ENCODE data around the gene GRIN3B. TPM values are rescaled to one million over a fixed set of nuclear protein-coding genes. Genes with fewer than 3 reads are reported as not detected.

Gene GRIN3B
- polyA plus RNA-seq, 2 of the 4 experiments (the other 2 are of a cell fraction), result 0.67 to 1.5 TPM

- ATAC-seq, result peak in 1 of 2 experiments; percentile 39; a peak in 3 of 6 replicates
- WGBS (ENCODE audit: missing lambda C conversion rate), result 82% methylated on average over 2 of the region's 5 CpGs
- no peak for TF ChIP-seq HOXB5 (CRISPR knock-in tag; IDR thresholded peaks at IDR 0.05)
- TF ChIP-seq GATA3 (IDR thresholded peaks at IDR 0.05; ENCODE audit: borderline replicate concordance), result no peak
- TF ChIP-seq EHF (CRISPR knock-in tag; IDR thresholded peaks at IDR 0.05), result no peak
- no peak for TF ChIP-seq NR3C1 (IDR thresholded peaks at IDR 0.05)
- no peak for TF ChIP-seq CTCF (IDR thresholded peaks at IDR 0.05)
- TF ChIP-seq ZC3H11A (IDR thresholded peaks at IDR 0.05), result no peak
- no peak for TF ChIP-seq BCL3 (IDR thresholded peaks at IDR 0.05)
- TF ChIP-seq RAD21 (conservative IDR thresholded peaks at IDR 0.05 in 1 of 2, IDR thresholded peaks at IDR 0.05 in 1 of 2), result no peak
- TF ChIP-seq RCOR1 (IDR thresholded peaks at IDR 0.05; ENCODE audit: low read depth, low read length), result no peak
- TF ChIP-seq ELK1 (IDR thresholded peaks at IDR 0.05; ENCODE audit: low read depth, low read length), result no peak
- no peak for TF ChIP-seq FOSL2 (IDR thresholded peaks at IDR 0.05)
- TF ChIP-seq FOSL2 (CRISPR knock-in tag; IDR thresholded peaks at IDR 0.05), result no peak
- no peak for TF ChIP-seq JUNB (IDR thresholded peaks at IDR 0.05)
- no peak for TF ChIP-seq CBX2 (IDR thresholded peaks at IDR 0.05; ENCODE audit: borderline replicate concordance, low read depth)
- H3K4me2 ChIP-seq, result no peak overlapping the region
- H3K9me3 ChIP-seq, result no peaks in the 10 kb centered on the region
- ChIA-PET CTCF (no interaction called here), POLR2A (no interaction called here)
- DNase-seq (ENCODE audit: low read depth in 1 of 2, low spot score in 1 of 2), result no peak
- no peak overlapping the region for H3K27ac ChIP-seq
- H3K4me1 ChIP-seq, result no peaks in the 10 kb centered on the region
- FAIRE-seq, result no peak
- H3K4me3 ChIP-seq, result no peak overlapping the region
Measured at GRCh38 chr19:1052349-1052975, 52.2 kb downstream of the GRIN3B start.

GRCh38 chr19:1053176-1054101 lies 53.2 kb downstream of the GRIN3B start:
- Histone ChIP-seq H3K27ac (no peak overlapping the region), H3K4me3 (no peak overlapping the region), H3K4me2 (no peak overlapping the region), H3K4me1 (no peaks in the 10 kb centered on the region), H3K9me3 (no peaks in the 10 kb centered on the region)
- ATAC-seq, result peak; percentile 17 to 26; a peak in 4 of 6 replicates
- DNase-seq (ENCODE audit: low read depth in 1 of 2, low spot score in 1 of 2), result no peak
- ChIA-PET POLR2A (no interaction called here), CTCF (interaction anchor here (0.6 to 0.8 kb wide), 2 partner anchors 10 to 1244 kb away, joined by 3 to 4 read pairs; no protein-coding TSS in a partner anchor)
- peak; percentile 83 for TF ChIP-seq ZFP36 (IDR thresholded peaks at IDR 0.05; ENCODE audit: borderline replicate concordance, partially characterized antibody)
- TF ChIP-seq ELK1 (IDR thresholded peaks at IDR 0.05; ENCODE audit: low read depth, low read length), result no peak
- 91% methylated on average over 12 of the region's 31 CpGs for WGBS (ENCODE audit: missing lambda C conversion rate)
- no peak for FAIRE-seq

Measured in A549 (cell line).